ENCODE measurements around the gene C3orf20.

DNA sequence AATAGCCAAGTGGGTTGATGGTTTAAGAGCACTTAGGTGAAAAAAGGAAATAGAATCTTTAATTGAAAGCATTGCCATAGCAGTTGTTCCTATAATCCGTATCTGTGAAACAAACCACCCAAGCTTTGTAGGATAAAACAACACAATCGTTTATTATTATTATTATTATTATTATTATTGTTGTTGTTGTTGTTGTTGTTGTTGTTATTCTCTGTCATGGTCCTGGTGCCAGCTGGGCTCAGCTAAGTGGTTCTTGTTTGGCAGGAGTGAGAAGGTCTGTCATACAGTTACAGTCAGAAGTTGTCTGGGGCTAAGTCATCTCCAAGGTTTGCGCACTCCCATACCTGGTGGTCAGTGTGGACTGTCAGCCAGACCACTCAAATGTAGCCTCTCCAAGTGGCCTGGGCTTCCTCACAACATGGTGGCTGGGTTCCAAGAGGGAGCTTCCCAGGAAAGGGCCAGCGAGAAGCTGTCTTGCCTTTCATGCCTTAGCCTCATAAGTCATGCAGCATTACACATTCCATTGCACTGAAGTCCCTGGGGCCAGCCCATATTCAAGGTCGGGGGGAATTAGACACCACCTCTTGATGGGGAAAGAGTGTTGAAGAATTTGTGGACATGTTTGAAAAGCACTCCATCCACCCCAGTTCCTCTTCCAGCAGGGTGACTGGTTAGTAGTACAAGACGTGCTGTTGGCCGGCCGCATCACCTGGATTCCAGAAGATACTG, 89.6 kb downstream of the C3orf20 start:
- no peak for TF ChIP-seq GATA2 (IDR thresholded peaks at IDR 0.05; ENCODE audit: low read depth, low read length)
- no peak for TF ChIP-seq GATA3 (IDR thresholded peaks at IDR 0.05; ENCODE audit: low read depth, low read length)
